ENCODE results near the gene C6orf52.
A peak's percentile ranks its signal among the peaks of the same experiment; 100 is the strongest.

Gene C6orf52

GRCh38 chr6:10681795-10682194 lies 12.6 kb downstream of the C6orf52 start:
- Histone ChIP-seq H3K4me1 (ENCODE audit: control insufficient read depth, insufficient read depth, low read length) (no peaks in the 10 kb centered on the region), H3K4me3 (ENCODE audit: low read depth, low read length) (no peak overlapping the region), H3K27ac (ENCODE audit: extremely low read depth, low read depth, low read length) (no peak overlapping the region), H3K36me3 (ENCODE audit: control insufficient read depth in 2 of 2, insufficient read depth in 1 of 2, low read length in 2 of 2) (no peaks in the 10 kb centered on the region), H3K9me3 (ENCODE audit: control insufficient read depth, insufficient read depth, low read depth, low read length) (no peaks in the 10 kb centered on the region)
- TF ChIP-seq ELK4 (IDR thresholded peaks at IDR 0.05; ENCODE audit: borderline replicate concordance, low read depth, low read length) (no peak), ZNF214 (tag by site-specific recombination; IDR thresholded peaks at IDR 0.05; ENCODE audit: borderline replicate concordance) (no peak), ZNF132 (tag by site-specific recombination; IDR thresholded peaks at IDR 0.05; ENCODE audit: borderline replicate concordance) (no peak), ZNF513 (tag by site-specific recombination; IDR thresholded peaks at IDR 0.05) (no peak), ZNF558 (tag by site-specific recombination; IDR thresholded peaks at IDR 0.05) (no peak), ZXDB (tag by site-specific recombination; IDR thresholded peaks at IDR 0.05) (no peak), HOXA7 (CRISPR knock-in tag; IDR thresholded peaks at IDR 0.05; ENCODE audit: borderline replicate concordance) (no peak), ZNF112 (tag by site-specific recombination; IDR thresholded peaks at IDR 0.05) (no peak), ZNF677 (tag by site-specific recombination; IDR thresholded peaks at IDR 0.05) (no peak), ZNF596 (tag by site-specific recombination; IDR thresholded peaks at IDR 0.05) (no peak), ZNF544 (tag by site-specific recombination; IDR thresholded peaks at IDR 0.05) (no peak), ZSCAN30 (tag by site-specific recombination; IDR thresholded peaks at IDR 0.05) (no peak), ZNF157 (tag by site-specific recombination; IDR thresholded peaks at IDR 0.05) (no peak), ZNF548 (tag by site-specific recombination; IDR thresholded peaks at IDR 0.05) (no peak)
- TF ChIP-seq, protein P1, sequence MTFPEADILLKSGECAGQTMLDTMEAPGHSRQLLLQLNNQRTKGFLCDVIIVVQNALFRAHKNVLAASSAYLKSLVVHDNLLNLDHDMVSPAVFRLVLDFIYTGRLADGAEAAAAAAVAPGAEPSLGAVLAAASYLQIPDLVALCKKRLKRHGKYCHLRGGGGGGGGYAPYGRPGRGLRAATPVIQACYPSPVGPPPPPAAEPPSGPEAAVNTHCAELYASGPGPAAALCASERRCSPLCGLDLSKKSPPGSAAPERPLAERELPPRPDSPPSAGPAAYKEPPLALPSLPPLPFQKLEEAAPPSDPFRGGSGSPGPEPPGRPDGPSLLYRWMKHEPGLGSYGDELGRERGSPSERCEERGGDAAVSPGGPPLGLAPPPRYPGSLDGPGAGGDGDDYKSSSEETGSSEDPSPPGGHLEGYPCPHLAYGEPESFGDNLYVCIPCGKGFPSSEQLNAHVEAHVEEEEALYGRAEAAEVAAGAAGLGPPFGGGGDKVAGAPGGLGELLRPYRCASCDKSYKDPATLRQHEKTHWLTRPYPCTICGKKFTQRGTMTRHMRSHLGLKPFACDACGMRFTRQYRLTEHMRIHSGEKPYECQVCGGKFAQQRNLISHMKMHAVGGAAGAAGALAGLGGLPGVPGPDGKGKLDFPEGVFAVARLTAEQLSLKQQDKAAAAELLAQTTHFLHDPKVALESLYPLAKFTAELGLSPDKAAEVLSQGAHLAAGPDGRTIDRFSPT (tag by site-specific recombination; IDR thresholded peaks at IDR 0.05): no peak
- TF ChIP-seq, protein P2, sequence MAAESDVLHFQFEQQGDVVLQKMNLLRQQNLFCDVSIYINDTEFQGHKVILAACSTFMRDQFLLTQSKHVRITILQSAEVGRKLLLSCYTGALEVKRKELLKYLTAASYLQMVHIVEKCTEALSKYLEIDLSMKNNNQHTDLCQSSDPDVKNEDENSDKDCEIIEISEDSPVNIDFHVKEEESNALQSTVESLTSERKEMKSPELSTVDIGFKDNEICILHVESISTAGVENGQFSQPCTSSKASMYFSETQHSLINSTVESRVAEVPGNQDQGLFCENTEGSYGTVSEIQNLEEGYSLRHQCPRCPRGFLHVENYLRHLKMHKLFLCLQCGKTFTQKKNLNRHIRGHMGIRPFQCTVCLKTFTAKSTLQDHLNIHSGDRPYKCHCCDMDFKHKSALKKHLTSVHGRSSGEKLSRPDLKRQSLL (tag by site-specific recombination; IDR thresholded peaks at IDR 0.05): no peak
- TF ChIP-seq, protein P3, sequence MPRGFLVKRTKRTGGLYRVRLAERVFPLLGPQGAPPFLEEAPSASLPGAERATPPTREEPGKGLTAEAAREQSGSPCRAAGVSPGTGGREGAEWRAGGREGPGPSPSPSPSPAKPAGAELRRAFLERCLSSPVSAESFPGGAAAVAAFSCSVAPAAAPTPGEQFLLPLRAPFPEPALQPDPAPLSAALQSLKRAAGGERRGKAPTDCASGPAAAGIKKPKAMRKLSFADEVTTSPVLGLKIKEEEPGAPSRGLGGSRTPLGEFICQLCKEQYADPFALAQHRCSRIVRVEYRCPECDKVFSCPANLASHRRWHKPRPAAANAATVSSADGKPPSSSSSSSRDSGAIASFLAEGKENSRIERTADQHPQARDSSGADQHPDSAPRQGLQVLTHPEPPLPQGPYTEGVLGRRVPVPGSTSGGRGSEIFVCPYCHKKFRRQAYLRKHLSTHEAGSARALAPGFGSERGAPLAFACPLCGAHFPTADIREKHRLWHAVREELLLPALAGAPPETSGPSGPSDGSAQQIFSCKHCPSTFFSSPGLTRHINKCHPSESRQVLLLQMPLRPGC (tag by site-specific recombination; IDR thresholded peaks at IDR 0.05): no peak
- POLR2A ChIA-PET: no interaction called here
- CTCF ChIA-PET: interaction anchor here (0.7 kb wide), 1 partner anchor 273 kb away, joined by 3 read pairs; no protein-coding TSS in a partner anchor

GRCh38 chr6:10678456-10678855 lies 16.0 kb downstream of the C6orf52 start:
- no peaks in the 10 kb centered on the region for H3K9me3 ChIP-seq (ENCODE audit: control insufficient read depth, insufficient read depth, low read depth, low read length)
- CTCF ChIA-PET: interaction anchor here (0.7 kb wide), 1 partner anchor 173 kb away, joined by 4 read pairs; no protein-coding TSS in a partner anchor
- no peak overlapping the region for H3K4me3 ChIP-seq (ENCODE audit: low read depth, low read length)
- no peak overlapping the region for H3K27ac ChIP-seq (ENCODE audit: extremely low read depth, low read depth, low read length)
- POLR2A ChIA-PET: no interaction called here
- H3K36me3 ChIP-seq (ENCODE audit: control insufficient read depth in 2 of 2, insufficient read depth in 1 of 2, low read length in 2 of 2): no peaks in the 10 kb centered on the region
- TF ChIP-seq ZNF24 (tag by site-specific recombination; IDR thresholded peaks at IDR 0.05) (no peak), SP3 (tag by site-specific recombination; IDR thresholded peaks at IDR 0.05) (no peak)
- TF ChIP-seq, protein P4, sequence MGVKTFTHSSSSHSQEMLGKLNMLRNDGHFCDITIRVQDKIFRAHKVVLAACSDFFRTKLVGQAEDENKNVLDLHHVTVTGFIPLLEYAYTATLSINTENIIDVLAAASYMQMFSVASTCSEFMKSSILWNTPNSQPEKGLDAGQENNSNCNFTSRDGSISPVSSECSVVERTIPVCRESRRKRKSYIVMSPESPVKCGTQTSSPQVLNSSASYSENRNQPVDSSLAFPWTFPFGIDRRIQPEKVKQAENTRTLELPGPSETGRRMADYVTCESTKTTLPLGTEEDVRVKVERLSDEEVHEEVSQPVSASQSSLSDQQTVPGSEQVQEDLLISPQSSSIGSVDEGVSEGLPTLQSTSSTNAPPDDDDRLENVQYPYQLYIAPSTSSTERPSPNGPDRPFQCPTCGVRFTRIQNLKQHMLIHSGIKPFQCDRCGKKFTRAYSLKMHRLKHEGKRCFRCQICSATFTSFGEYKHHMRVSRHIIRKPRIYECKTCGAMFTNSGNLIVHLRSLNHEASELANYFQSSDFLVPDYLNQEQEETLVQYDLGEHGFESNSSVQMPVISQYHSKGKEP (tag by site-specific recombination; IDR thresholded peaks at IDR 0.05): peak; percentile 89
- no peaks in the 10 kb centered on the region for H3K4me1 ChIP-seq (ENCODE audit: control insufficient read depth, insufficient read depth, low read length)
